Tibial nerve (tissue), 3 donors: ENCODE results near the gene DLG4.

Experiments used
- POLR2A ChIP-seq, 2 donors: fragments of 450-650 bp; IDR thresholded peaks; one replicate each; pipeline ENCODE4 v1.6.1; 2017; ENCODE audit warnings: antibody characterized with exemption in 2 of 2, mild to moderate bottlenecking in 2 of 2, moderate library complexity in 2 of 2
- TF ChIP-seq, protein P1 (sequence below), 5 experiments: fragments of 200-600 bp in 3 of 5; fragments of 450-650 bp in 2 of 5; sonication (generic) in 3 of 5; IDR thresholded peaks; one replicate each; pipeline ENCODE4 v1.5.1; 2016 to 2019; ENCODE audit warnings: antibody characterized with exemption in 5 of 5, mild to moderate bottlenecking in 3 of 5, moderate library complexity in 2 of 5

- no peak for TF ChIP-seq POLR2A (IDR thresholded peaks at IDR 0.05)
- TF ChIP-seq, protein P1, sequence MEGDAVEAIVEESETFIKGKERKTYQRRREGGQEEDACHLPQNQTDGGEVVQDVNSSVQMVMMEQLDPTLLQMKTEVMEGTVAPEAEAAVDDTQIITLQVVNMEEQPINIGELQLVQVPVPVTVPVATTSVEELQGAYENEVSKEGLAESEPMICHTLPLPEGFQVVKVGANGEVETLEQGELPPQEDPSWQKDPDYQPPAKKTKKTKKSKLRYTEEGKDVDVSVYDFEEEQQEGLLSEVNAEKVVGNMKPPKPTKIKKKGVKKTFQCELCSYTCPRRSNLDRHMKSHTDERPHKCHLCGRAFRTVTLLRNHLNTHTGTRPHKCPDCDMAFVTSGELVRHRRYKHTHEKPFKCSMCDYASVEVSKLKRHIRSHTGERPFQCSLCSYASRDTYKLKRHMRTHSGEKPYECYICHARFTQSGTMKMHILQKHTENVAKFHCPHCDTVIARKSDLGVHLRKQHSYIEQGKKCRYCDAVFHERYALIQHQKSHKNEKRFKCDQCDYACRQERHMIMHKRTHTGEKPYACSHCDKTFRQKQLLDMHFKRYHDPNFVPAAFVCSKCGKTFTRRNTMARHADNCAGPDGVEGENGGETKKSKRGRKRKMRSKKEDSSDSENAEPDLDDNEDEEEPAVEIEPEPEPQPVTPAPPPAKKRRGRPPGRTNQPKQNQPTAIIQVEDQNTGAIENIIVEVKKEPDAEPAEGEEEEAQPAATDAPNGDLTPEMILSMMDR (IDR thresholded peaks at IDR 0.05): no peak
These were observed 878 bp downstream of the DLG4 start for GRCh38 chr17:7218758-7219157.
